DMS 273 (cell line): Measurements from ENCODE around the gene NEXN.

Experiments
- DNase-seq: peaks from one replicate; lab custom pipeline; 2025; ENCODE audit not compliant: unreplicated experiment; lab: John Stamatoyannopoulos, UW

The NEXN gene

GRCh38 chr1:77888081-77888780, at the start of gene NEXN:
NEXN (plus strand) TSS chr1:77888624; CDS start chr1:77916107, 27,483 bp downstream.
- DNase-seq, result peak; percentile 88

- DNase-seq, result no peak
These were observed 46.9 kb upstream of the NEXN start for GRCh38 chr1:77841574-77841973.

- no peak for DNase-seq
These were observed 42.5 kb upstream of the NEXN start for GRCh38 chr1:77845951-77846350.

GRCh38 chr1:77846966-77847365, 41.5 kb upstream of the NEXN start:
- DNase-seq, result no peak

- no peak for DNase-seq
These were observed 40.8 kb upstream of the NEXN start for GRCh38 chr1:77847621-77848080.

GRCh38 chr1:77850082-77850481, 38.3 kb upstream of the NEXN start:
- no peak for DNase-seq

- DNase-seq, result no peak
These were observed 30.9 kb upstream of the NEXN start for GRCh38 chr1:77857552-77857951.

GRCh38 chr1:77858725-77859124, 29.7 kb upstream of the NEXN start:
- DNase-seq, result no peak

- DNase-seq, result no peak
These were observed 29.2 kb upstream of the NEXN start for GRCh38 chr1:77859248-77859647.

- no peak for DNase-seq
These were observed 22.1 kb upstream of the NEXN start for GRCh38 chr1:77866296-77866695.

- peak; percentile 12 for DNase-seq
These were observed 15.8 kb upstream of the NEXN start for GRCh38 chr1:77872645-77873044.

- no peak for DNase-seq
These were observed 15.0 kb upstream of the NEXN start for GRCh38 chr1:77873461-77873860.

GRCh38 chr1:77874804-77875445, 13.5 kb upstream of the NEXN start:
- no peak for DNase-seq

GRCh38 chr1:77876884-77877283, 11.5 kb upstream of the NEXN start:
- DNase-seq, result no peak

- DNase-seq, result no peak
These were observed 7.4 kb upstream of the NEXN start for GRCh38 chr1:77881061-77881460.

- DNase-seq, result no peak
These were observed 6.0 kb upstream of the NEXN start for GRCh38 chr1:77882411-77882810.

GRCh38 chr1:77888781-77889642, 588 bp downstream of the NEXN start:
- peak; percentile 71 for DNase-seq

- peak; percentile 22 for DNase-seq
These were observed 1.2 kb downstream of the NEXN start for GRCh38 chr1:77889671-77890070.

GRCh38 chr1:77891200-77891599, 2.8 kb downstream of the NEXN start:
- no peak for DNase-seq

- DNase-seq, result no peak
These were observed 11.4 kb downstream of the NEXN start for GRCh38 chr1:77899647-77900320.

- DNase-seq, result peak; percentile 65
These were observed 12.4 kb downstream of the NEXN start for GRCh38 chr1:77900687-77901293.
